Activated T-helper 1 cell treated with Interleukin-2 at 50 U/mL for 16 hours (primary cell): ENCODE data around the gene VIT.

Experiments
- DNase-seq: peaks from one replicate; pipeline ENCODE4 v3.0.0-alpha.2; 2020; ENCODE audit warnings: low read depth

The VIT gene

DNA sequence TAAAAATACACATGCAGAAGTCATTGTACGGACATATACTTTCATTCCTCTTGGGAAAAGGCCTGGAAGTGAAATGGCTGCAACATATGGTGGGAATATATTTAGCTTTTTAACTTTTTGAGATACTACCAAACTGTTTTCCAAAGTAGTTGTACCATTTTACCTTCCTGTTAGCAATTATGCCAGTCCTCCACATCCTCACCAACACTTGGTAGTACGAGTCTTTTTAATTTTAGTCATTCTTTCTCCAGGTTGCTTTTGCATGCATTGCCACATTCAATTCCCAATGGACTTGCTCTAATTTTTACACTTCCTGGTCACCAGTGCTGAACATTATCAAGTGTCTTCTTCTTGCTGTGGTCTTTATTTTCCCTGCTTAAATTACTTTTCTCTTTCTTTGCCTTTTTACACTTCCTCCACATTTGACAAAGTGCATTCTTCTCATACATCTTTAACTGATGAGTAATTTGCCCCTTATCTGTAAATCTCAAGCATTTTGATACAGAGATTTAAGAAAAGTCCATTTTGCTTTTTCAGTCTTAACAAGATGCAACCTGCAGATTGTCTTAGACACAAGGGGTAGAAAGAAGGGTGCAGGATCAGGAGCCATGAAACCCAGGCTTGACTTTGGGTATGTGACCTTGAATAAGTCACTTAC lies 14.5 kb downstream of the VIT start:
- DNase-seq = no peak

DNA sequence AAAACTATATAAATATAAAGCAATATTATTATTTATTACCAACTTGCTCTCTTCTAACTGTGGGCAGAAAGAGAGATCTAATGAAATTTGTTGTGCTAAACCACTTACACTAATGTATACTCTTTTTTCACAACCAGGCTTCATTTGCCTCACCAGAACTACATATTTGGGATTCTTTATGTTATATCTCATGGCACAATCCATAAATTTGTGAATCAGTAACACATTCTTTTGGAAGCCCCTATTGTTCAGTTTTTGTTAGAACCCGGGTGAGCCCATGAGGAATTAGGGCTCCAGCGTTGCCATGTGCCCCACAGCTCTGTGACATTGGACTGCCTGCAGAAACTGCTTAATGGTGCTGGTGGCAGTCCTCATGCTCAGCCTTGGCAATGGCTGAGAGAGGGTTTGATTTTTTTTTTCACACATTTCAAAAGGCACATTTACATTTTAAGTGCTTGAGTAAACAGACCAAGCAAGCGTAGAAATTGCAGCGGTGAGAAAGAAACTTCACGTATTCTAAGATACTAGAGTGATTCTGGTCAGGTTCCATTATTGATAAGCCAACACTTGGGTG lies 15.3 kb downstream of the VIT start:
- DNase-seq = no peak

- DNase-seq = no peak
Observed at GRCh38 chr2:36713310-36713709, 16.8 kb downstream of the VIT start.

DNA sequence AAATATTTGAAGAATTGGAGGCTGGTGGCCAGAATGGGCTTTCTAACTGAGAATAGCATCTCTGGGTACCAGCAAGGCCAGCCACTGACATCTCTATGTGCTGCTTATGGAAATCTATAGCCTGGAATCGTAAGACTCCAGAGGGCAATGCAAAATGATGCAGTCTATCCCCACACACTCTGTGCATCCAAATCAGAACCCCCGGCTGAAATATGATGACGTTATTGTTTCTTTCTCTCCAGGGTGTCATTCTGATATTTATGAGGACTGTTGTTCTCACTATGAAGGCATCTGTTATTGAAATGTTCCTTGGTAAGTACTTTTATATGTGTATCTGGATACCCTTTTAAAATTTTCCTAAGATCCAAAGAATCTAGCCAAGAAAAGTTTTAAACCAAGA lies 19.6 kb downstream of the VIT start:
- no peak for DNase-seq

- DNase-seq = no peak
Observed at GRCh38 chr2:36717603-36718266, 21.2 kb downstream of the VIT start.

DNA sequence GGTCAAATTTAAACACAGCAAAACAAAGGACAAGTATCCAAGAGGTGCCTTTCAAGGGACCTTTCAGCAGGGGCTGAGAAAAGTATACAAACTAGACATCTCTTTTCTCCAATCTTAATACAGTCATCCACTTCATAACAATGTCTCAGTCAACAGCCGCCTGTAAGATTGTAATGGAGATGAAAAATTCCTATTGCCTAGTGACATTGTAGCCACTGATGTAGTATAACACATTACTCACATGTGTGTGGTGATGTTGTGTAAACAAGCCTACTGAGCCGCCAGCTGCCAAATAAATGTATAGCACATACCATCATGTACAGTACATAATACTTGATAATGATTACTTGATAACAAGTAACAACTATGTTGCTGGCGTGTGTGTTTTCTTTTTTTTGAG lies 31.0 kb downstream of the VIT start:
- DNase-seq = no peak

DNA sequence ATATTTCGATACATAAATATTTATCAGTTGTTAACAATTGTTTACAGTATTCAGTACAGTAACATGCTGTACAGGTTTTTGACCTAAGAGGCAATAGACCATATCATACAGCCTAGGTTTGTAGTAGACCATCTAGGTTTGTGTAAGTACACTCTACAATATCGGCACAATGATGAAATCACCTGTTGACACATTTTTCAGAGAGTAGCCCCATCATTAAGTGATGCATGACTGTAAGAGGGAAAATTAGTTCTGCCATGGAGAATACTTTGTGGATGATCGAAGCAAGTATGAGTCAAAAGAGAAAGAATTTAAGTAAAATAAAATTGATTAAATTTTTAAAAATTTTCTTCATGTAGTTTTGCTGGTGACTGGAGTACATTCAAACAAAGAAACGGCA lies 32.6 kb downstream of the VIT start:
- no peak for DNase-seq

DNA sequence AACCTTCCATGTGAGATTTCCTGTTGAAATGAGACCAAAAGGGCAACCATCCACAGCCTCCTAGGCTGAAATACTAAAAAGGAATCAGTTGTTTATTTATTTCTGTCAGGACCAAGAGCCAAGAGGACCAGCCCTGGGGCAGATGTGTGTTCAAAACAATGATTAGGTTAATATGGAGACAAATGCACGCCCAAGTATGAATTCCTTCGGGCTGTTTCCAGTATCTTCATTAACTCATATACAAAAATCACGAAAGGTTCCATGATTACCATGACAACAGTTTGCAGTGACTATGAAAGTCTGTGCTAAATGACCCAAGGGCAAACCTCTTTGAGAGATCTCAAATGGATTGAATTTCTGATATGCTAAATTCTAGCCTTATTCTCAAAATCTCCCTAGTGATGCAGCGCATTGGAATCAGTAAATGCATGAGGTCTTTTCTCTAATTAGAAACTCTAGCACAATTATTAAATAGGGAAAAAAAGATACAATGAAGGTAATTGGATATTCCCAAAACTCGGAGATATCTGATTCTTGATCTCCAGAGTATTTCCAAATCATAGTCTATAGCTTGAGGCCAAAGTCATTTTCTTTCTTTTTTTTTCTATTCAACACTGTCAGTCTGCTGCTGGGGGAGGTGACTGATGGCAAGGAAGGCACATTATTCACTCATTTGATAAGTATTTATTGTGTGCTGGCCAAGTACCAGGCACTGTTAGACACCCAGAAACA lies 35.6 kb downstream of the VIT start:
- DNase-seq = no peak

DNA sequence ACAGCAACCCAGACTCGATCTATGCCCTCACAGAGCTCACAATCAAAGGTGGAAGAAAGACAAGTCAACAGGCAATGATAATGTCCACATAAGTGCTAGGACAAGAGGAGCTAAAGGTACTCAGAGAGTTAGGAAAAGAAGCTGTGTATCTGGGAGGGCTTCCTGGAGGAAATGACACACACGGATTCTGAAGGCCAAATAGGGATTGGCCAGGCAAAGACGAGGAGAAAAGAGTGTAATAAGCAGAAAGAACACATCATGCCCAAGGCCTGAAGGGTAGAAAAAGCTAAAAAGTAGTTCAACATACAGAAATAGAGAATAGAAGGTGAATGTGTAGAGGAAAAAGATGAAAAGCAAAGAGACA lies 36.1 kb downstream of the VIT start:
- DNase-seq = no peak

DNA sequence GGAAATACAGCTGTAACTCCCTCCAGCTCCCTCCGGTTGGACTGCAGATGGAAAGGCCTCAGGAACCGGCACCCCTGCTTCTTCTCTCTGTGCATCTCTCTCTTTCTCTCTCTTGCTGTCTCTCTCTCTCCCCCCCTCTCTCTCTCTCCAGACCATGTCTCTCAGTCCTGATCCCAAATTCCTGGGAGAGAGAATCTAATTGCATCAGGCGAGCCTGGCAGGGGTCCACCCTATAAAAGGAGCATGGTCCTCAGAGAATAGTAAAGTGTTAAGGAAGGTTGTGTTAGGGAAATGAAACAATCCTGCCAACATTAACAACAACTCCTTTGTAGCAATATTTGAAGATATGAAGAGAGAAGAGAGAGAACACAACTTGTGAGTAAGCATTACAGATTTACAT lies 36.7 kb downstream of the VIT start:
- DNase-seq = no peak

GRCh38 chr2:36734304-36734703 lies 37.8 kb downstream of the VIT start:
- DNase-seq = no peak

DNA sequence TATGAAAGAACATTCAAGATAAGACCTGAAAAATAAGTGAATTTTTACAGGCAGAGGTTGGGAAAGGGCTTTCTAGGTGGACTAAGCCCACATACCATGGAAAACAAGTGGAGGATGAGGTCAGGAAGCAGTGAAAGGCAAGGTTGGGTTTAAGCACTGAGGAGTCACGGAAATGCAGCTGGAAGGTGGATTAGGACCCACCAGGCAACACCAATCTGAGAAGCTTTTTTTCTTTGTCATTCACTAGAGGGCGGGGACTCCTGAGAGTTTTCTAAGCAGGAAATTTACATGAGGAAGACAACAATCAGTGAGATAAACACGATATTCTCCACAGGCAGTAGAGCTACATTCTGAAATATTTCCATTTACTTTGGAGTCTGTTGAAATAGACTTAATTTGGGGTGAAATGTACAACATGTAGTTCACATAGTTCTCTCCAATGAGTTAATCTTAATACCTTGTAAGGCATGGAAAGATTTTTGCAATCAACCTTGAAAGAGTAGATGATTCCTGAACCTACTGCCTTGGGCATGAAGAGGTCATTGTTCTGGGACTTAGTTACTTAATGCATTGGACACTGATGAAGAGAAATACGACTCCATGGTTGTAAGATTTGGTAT lies 40.7 kb downstream of the VIT start:
- no peak for DNase-seq

GRCh38 chr2:36740061-36740460 lies 43.6 kb downstream of the VIT start:
- DNase-seq = no peak

- DNase-seq = no peak
Observed at GRCh38 chr2:36741188-36741837, 44.8 kb downstream of the VIT start.

DNA sequence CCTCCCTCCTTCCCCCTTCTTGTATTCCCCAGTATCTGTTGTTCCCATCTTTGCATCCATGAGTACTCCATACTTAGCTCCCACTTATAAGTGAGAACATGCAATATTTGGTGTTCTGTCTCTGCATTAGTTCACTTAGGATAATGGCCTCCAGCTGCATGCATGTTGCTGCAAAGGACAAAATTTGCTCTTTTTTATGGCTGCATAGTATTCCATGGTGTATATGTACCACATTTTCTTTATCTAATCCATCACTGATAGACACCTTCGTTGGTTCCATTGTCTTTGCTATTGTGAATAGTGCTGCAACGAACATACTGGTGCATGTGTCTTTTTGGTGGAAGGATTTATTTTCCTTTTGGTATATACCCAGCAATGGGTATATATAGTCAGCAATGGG lies 47.4 kb downstream of the VIT start:
- DNase-seq = no peak

DNA sequence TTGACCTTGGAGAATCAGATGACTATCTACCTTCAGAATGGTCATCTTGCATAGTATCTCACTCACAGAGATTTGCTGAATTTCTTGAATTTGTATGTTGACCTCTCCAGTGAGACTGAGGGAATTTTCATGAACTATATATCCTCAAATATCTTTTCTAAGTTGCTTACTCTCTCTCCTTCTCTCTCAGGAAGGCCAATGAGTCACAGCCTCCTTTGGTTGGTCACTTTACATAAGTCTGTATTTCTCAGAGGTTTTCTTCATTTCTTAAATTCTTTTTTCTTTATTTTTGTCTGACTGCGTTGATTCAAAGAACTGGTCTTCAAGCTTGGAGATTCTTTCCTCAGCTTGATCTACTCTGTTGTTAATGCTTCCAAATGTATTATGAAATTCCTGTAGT lies 51.7 kb downstream of the VIT start:
- DNase-seq = no peak

GRCh38 chr2:36750101-36750500 lies 53.6 kb downstream of the VIT start:
- DNase-seq = no peak

GRCh38 chr2:36753706-36754221 lies 57.3 kb downstream of the VIT start:
- no peak for DNase-seq

- no peak for DNase-seq
Observed at GRCh38 chr2:36754578-36754977, 58.1 kb downstream of the VIT start.

- DNase-seq = no peak
Observed at GRCh38 chr2:36756438-36756837, 59.9 kb downstream of the VIT start.

- DNase-seq = no peak
Observed at GRCh38 chr2:36762764-36763490, 66.4 kb downstream of the VIT start.
